ENCODE measurements around the gene METTL1. TPM values are rescaled to one million over a fixed set of nuclear protein-coding genes. Genes with fewer than 3 reads are reported as not detected.
A peak's percentile ranks its signal among the peaks of the same experiment; 100 is the strongest.
"Not testable (repeated sequence)": the region's sequence is repeated elsewhere in the genome, so short reads cannot be mapped to it uniquely, and the experiment has no call there.

The METTL1 gene
- total RNA-seq, 1 experiment from 2014 or later: 37.8 TPM

- no TSS peak for BruUV-seq (replicated peaks)
- H3K27ac Mint-ChIP-seq (ENCODE audit: unreplicated experiment): no peak overlapping the region
- H3K4me3 Mint-ChIP-seq (ENCODE audit: unreplicated experiment): no peak overlapping the region
- H3K27me3 ChIP-seq (replicated peaks; ENCODE audit: control insufficient read depth, insufficient read depth, low read length): no peaks in the 10 kb centered on the region
- no peak overlapping the region for H3K4me3 ChIP-seq (ENCODE audit: low read depth, low read length)
- POLR2A ChIA-PET: no interaction called here
- no peaks in the 10 kb centered on the region for H3K9me3 Mint-ChIP-seq (ENCODE audit: unreplicated experiment)
- TF ChIP-seq CTCF (IDR thresholded peaks at IDR 0.05; ENCODE audit: insufficient read depth in 1 of 2, low read depth in 1 of 2, low read length in 1 of 2, severe bottlenecking in 1 of 2, unreplicated experiment in 1 of 2): no peak
- no peaks in the 10 kb centered on the region for H3K9me3 ChIP-seq
- CTCF ChIA-PET: interaction anchor here (0.6 to 0.8 kb wide), 4 partner anchors 30 to 95 kb away, joined by 3 to 7 read pairs (median 4); no protein-coding TSS in a partner anchor
- H3K36me3 Mint-ChIP-seq (ENCODE audit: insufficient read depth, unreplicated experiment): peaks cover 12% of the 10 kb centered on the region
- no peak for DNase-seq
- H3K36me3 ChIP-seq (ENCODE audit: control insufficient read depth, insufficient read depth, low read length): no peaks in the 10 kb centered on the region
- H3K27me3 Mint-ChIP-seq (ENCODE audit: insufficient read depth, unreplicated experiment): peaks cover 3% of the 10 kb centered on the region
- no peaks in the 10 kb centered on the region for H3K4me1 Mint-ChIP-seq (ENCODE audit: low read depth, unreplicated experiment)
- H3K4me1 ChIP-seq: no peaks in the 10 kb centered on the region
- intact Hi-C loops (cut with micrococcal nuclease; ENCODE audit: unreplicated experiment): no loop called here
Observed at GRCh38 chr12:57722716-57723629, 48.9 kb downstream of the METTL1 start.

- POLR2A ChIA-PET; H3K4me3 ChIP-seq (ENCODE audit: low read depth, low read length); H3K36me3 ChIP-seq (ENCODE audit: control insufficient read depth, insufficient read depth, low read length); H3K27me3 ChIP-seq (replicated peaks; ENCODE audit: control insufficient read depth, insufficient read depth, low read length); BruUV-seq (replicated peaks); H3K9me3 Mint-ChIP-seq (ENCODE audit: unreplicated experiment); H3K4me1 ChIP-seq; H3K4me3 Mint-ChIP-seq (ENCODE audit: unreplicated experiment); H3K27me3 Mint-ChIP-seq (ENCODE audit: insufficient read depth, unreplicated experiment); H3K27ac Mint-ChIP-seq (ENCODE audit: unreplicated experiment); DNase-seq; H3K4me1 Mint-ChIP-seq (ENCODE audit: low read depth, unreplicated experiment); intact Hi-C loops (cut with micrococcal nuclease; ENCODE audit: unreplicated experiment); H3K9me3 ChIP-seq: not testable (repeated sequence)
- CTCF ChIA-PET: interaction anchor here (0.8 kb wide), 1 partner anchor 38 kb away, joined by 7 read pairs; no protein-coding TSS in a partner anchor
- peaks cover 16% of the 10 kb centered on the region for H3K36me3 Mint-ChIP-seq (ENCODE audit: insufficient read depth, unreplicated experiment)
Observed at GRCh38 chr12:57721846-57722608, 49.9 kb downstream of the METTL1 start.

- CTCF ChIA-PET: no interaction called here
- no peak for DNase-seq
- Histone ChIP-seq H3K9me3 (no peaks in the 10 kb centered on the region), H3K36me3 (ENCODE audit: control insufficient read depth, insufficient read depth, low read length) (no peaks in the 10 kb centered on the region), H3K27me3 (replicated peaks; ENCODE audit: control insufficient read depth, insufficient read depth, low read length) (no peaks in the 10 kb centered on the region), H3K4me1 (no peaks in the 10 kb centered on the region), H3K4me3 (ENCODE audit: low read depth, low read length) (no peak overlapping the region)
- H3K9me3 Mint-ChIP-seq (ENCODE audit: unreplicated experiment): no peaks in the 10 kb centered on the region
- peaks cover 13% of the 10 kb centered on the region for H3K36me3 Mint-ChIP-seq (ENCODE audit: insufficient read depth, unreplicated experiment)
- intact Hi-C loops (cut with micrococcal nuclease; ENCODE audit: unreplicated experiment): no loop called here
- BruUV-seq (replicated peaks): TSS peak; percentile 86
- no peak for TF ChIP-seq CTCF (IDR thresholded peaks at IDR 0.05; ENCODE audit: insufficient read depth in 1 of 2, low read depth in 1 of 2, low read length in 1 of 2, severe bottlenecking in 1 of 2, unreplicated experiment in 1 of 2)
- no peaks in the 10 kb centered on the region for H3K4me1 Mint-ChIP-seq (ENCODE audit: low read depth, unreplicated experiment)
- no peak overlapping the region for H3K4me3 Mint-ChIP-seq (ENCODE audit: unreplicated experiment)
- no peak overlapping the region for H3K27ac Mint-ChIP-seq (ENCODE audit: unreplicated experiment)
- H3K27me3 Mint-ChIP-seq (ENCODE audit: insufficient read depth, unreplicated experiment): no peaks in the 10 kb centered on the region
- POLR2A ChIA-PET: no interaction called here
Observed at GRCh38 chr12:57720606-57721595, 51.0 kb downstream of the METTL1 start.

Measured in Caco-2 (cell line).